KG1 (cell line): ENCODE data around the gene RPL4.
"Not testable (repeated sequence)": the region's sequence is repeated elsewhere in the genome, so short reads cannot be mapped to it uniquely, and the experiment has no call there.

Source experiments
- DNase-seq: peaks from one replicate; lab custom pipeline; 2025; lab: John Stamatoyannopoulos, UW

Gene RPL4

GRCh38 chr15:66504563-66505429 is at the start of gene RPL4, which contains the start of gene ZWILCH:
Gene RPL4 (minus strand): TSS chr15:66504855. CDS start chr15:66504790, 65 bp downstream.
Gene ZWILCH (plus strand): TSS chr15:66505326. CDS start chr15:66505339, 13 bp downstream.
- peak; percentile 92 for DNase-seq

- DNase-seq = no peak
Measured at GRCh38 chr15:66545255-66545654, 40.6 kb upstream of the RPL4 start.

- no peak for DNase-seq
Measured at GRCh38 chr15:66542896-66543295, 38.2 kb upstream of the RPL4 start.

GRCh38 chr15:66535056-66535455 is 30.4 kb upstream of the RPL4 start:
- DNase-seq = no peak

- no peak for DNase-seq
Measured at GRCh38 chr15:66524838-66525237, 20.2 kb upstream of the RPL4 start.

GRCh38 chr15:66523926-66524325 is 19.3 kb upstream of the RPL4 start:
- DNase-seq = no peak

- DNase-seq = no peak
Measured at GRCh38 chr15:66515901-66516322, 11.3 kb upstream of the RPL4 start.

- no peak for DNase-seq
Measured at GRCh38 chr15:66514586-66514985, 9.9 kb upstream of the RPL4 start.

- DNase-seq = no peak
Measured at GRCh38 chr15:66508293-66508883, 3.7 kb upstream of the RPL4 start.

GRCh38 chr15:66505818-66506217 is 1.2 kb upstream of the RPL4 start:
- no peak for DNase-seq

- DNase-seq = no peak
Measured at GRCh38 chr15:66505430-66505811, 766 bp upstream of the RPL4 start.

GRCh38 chr15:66503780-66504562 is 684 bp downstream of the RPL4 start:
- no peak for DNase-seq

- DNase-seq = not testable (repeated sequence)
Measured at GRCh38 chr15:66503041-66503648, 1.5 kb downstream of the RPL4 start.

GRCh38 chr15:66502491-66502890 is 2.2 kb downstream of the RPL4 start:
- DNase-seq = no peak

GRCh38 chr15:66500346-66500745 is 4.3 kb downstream of the RPL4 start:
- DNase-seq = not testable (repeated sequence)

GRCh38 chr15:66498501-66499386 is 5.9 kb downstream of the RPL4 start:
- DNase-seq = no peak

- peak; percentile 93 for DNase-seq
Measured at GRCh38 chr15:66497502-66498455, 6.9 kb downstream of the RPL4 start, which contains the start of gene SNAPC5. Gene SNAPC5 (minus strand): TSS chr15:66497762. CDS start chr15:66497731, 31 bp downstream.

- no peak for DNase-seq
Measured at GRCh38 chr15:66496951-66497501, 7.6 kb downstream of the RPL4 start.

GRCh38 chr15:66494262-66494661 is 10.4 kb downstream of the RPL4 start:
- no peak for DNase-seq
